ENCODE results near the gene RFX1.
A peak's percentile ranks its signal among the peaks of the same experiment; 100 is the strongest.

The RFX1 gene

GRCh38 chr19:13960863-13961784, 45.0 kb downstream of the RFX1 start:
- DNase-seq = no peak

- no peak for DNase-seq
Observed at GRCh38 chr19:13959962-13960862, 45.9 kb downstream of the RFX1 start.

GRCh38 chr19:13959141-13959961, 46.8 kb downstream of the RFX1 start:
- DNase-seq = no peak

GRCh38 chr19:13958043-13958442, 48.1 kb downstream of the RFX1 start:
- no peak for DNase-seq

GRCh38 chr19:13957051-13957450, 49.1 kb downstream of the RFX1 start:
- DNase-seq = no peak

- no peak for DNase-seq
Observed at GRCh38 chr19:13956365-13956744, 49.8 kb downstream of the RFX1 start.

- DNase-seq = no peak
Observed at GRCh38 chr19:13955662-13956364, 50.3 kb downstream of the RFX1 start.

GRCh38 chr19:13954185-13954584, 51.9 kb downstream of the RFX1 start:
- no peak for DNase-seq

GRCh38 chr19:13952931-13953531, 53.1 kb downstream of the RFX1 start:
- DNase-seq = no peak

GRCh38 chr19:13952154-13952930, 53.8 kb downstream of the RFX1 start, which contains the start of gene DCAF15:
Gene DCAF15, plus strand, starts transcription at chr19:13952509. Its CDS starts 4 bp downstream, at chr19:13952513.
- DNase-seq = peak; percentile 99

GRCh38 chr19:13951799-13952153, 54.3 kb downstream of the RFX1 start:
- peak in 1 of 2 experiments; percentile 69 for DNase-seq

GRCh38 chr19:13951043-13951442, 55.1 kb downstream of the RFX1 start:
- DNase-seq = no peak

- no peak for DNase-seq
Observed at GRCh38 chr19:13946414-13946813, 59.7 kb downstream of the RFX1 start.

GRCh38 chr19:13942023-13942684, 64.0 kb downstream of the RFX1 start:
- DNase-seq = no peak

GRCh38 chr19:13938301-13939064, 67.6 kb downstream of the RFX1 start, which contains the start of gene PODNL1:
Gene PODNL1, minus strand, starts transcription at chr19:13938417. Its CDS starts 236 bp downstream, at chr19:13938181.
- no peak for DNase-seq

- no peak for DNase-seq
Observed at GRCh38 chr19:13937479-13938300, 68.4 kb downstream of the RFX1 start.

GRCh38 chr19:13935765-13936510, 70.2 kb downstream of the RFX1 start:
- no peak for DNase-seq

- no peak for DNase-seq
Observed at GRCh38 chr19:13934785-13935109, 71.4 kb downstream of the RFX1 start.

Data from NCI-H2081 (cell line).